HG03469 (cell line): ENCODE measurements around the gene RUBCN.
"Not testable (repeated sequence)": the region's sequence is repeated elsewhere in the genome, so short reads cannot be mapped to it uniquely, and the experiment has no call there.

Experiments
- ATAC-seq: cut with Tn5 transposase; IDR thresholded peaks from one replicate; pipeline ENCODE4 v1.9.1; 2021; ENCODE audit warnings: mild to moderate bottlenecking, moderate library complexity, moderate number of reproducible peaks; ENCODE audit not compliant: unreplicated experiment

The RUBCN gene

DNA sequence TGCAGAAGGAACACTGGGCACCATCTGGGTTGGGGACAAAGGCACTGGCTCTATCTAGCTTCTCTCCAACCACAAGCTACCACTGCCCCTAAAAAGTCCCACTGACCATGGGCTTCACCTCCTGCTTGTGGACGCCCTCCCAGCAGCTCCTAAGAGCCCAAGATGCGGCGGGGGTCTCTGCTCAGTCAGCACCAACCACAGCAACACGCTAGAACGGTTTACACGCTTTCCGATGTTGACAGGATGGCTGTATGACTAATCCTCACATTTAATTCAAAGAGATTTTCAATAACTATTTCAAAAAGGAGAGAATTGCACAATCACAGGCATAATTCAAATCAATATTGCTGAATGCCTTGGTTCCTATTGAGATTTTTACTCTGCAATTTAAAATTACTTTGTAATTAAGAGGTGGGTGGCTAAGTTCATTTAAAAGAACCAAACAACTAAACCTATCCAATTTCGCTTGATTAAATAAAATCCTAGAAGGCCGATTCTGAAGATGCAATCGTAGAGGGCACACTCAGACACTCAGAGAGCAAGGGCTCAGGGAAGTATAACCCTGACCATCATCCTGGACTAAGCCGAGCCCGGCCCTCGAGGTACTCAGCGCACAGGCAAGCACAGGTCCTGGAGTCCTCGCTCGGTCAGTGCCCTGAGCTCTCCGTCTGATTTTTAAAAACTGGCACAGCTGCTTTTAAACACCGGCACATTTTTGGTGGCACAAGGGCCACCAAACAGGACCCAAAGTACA lies 110.1 kb downstream of the RUBCN start:
- not testable (repeated sequence) for ATAC-seq

DNA sequence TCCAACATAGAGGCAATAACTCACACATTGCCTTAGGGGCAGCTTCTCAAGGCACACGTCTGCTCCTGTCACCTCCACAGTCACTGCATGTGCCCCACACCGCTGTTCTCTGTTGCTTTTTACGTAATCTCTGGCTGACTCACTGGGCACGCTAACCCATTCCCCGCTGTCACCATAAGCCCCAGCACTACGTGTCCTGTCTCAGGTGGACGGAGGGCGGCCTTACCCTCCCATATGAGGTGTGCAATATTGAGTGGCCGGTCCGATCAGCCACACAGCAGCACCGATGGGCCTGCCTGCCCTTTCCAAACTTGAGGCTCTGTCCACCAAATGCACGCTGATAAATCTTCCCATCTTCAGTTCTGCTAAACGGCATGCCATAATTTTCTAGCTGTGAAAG lies 115.2 kb downstream of the RUBCN start:
- ATAC-seq, result not testable (repeated sequence)
